Neuron (in vitro differentiated cells): ENCODE measurements around the gene INTS11.

Experiments
- H2AFZ ChIP-seq: one replicate; pipeline ENCODE4 v1.6.1; 2013; ENCODE audit warnings: low read depth, mild to moderate bottlenecking, inconsistent platforms, low read length, moderate library complexity
- H3K27me3 ChIP-seq: one replicate; pipeline ENCODE4 v1.6.1; 2013; ENCODE audit warnings: low read length; ENCODE audit not compliant: insufficient read depth
- H3K36me3 ChIP-seq: one replicate; pipeline ENCODE4 v1.6.1; 2013; ENCODE audit warnings: low read length; ENCODE audit not compliant: insufficient read depth
- H3K4me1 ChIP-seq: one replicate; pipeline ENCODE4 v1.6.1; 2013; ENCODE audit warnings: low read length; ENCODE audit not compliant: insufficient read depth
- H3K4me3 ChIP-seq: 2 replicates; pipeline ENCODE4 v1.5.1; 2013; ENCODE audit warnings: mild to moderate bottlenecking, low read length, moderate library complexity
- H3K9me3 ChIP-seq: one replicate; pipeline ENCODE4 v1.6.1; 2013; ENCODE audit warnings: low read length

The INTS11 gene

DNA sequence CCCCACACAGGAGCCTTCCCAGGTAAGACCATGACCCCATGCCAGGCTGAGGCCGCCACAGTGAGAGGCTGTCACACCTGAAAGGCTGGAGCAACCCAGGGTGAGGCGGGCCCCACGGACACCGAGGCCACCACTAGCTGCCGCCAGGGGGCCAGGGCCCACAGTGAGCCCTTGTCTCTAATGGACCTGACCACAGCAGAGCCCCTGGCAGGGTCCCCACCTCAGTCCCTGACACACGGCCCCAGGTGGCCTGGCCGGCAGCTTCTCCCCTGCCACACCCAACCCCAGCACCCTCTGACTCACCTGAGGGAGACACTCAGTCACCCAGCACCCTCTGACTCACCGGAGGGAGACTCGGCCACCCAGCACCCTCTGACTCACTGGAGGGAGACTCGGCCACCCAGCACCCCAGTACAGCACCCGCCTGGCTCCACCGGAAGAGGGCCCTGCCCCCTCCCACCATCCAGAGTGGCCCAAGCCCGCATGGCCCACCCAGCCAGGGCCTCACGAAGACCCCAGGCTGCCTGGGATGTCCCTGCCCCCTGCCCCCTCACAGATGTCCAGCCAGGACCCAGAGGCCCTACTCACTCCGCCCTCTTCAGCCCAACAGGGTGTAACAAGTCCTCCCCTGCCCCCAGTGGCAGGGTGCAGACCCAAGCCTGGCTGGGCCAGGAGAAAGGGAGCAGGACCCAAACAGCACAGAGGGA is 20.3 kb upstream of the INTS11 start:
- Histone ChIP-seq H3K9me3 (no peaks in the 10 kb centered on the region), H3K4me1 (peaks cover 13% of the 10 kb centered on the region), H3K36me3 (peaks cover 14% of the 10 kb centered on the region), H2AFZ (no peak overlapping the region), H3K27me3 (no peaks in the 10 kb centered on the region), H3K4me3 (no peak overlapping the region)

GRCh38 chr1:1343811-1344421 is 19.5 kb upstream of the INTS11 start:
- Histone ChIP-seq H3K27me3 (no peaks in the 10 kb centered on the region), H2AFZ (no peak overlapping the region), H3K4me3 (no peak overlapping the region), H3K36me3 (peaks cover 18% of the 10 kb centered on the region), H3K9me3 (no peaks in the 10 kb centered on the region), H3K4me1 (peaks cover 13% of the 10 kb centered on the region)

GRCh38 chr1:1342584-1343115 is 18.2 kb upstream of the INTS11 start:
- H3K4me3 ChIP-seq, result no peak overlapping the region

GRCh38 chr1:1342061-1342562 is 17.7 kb upstream of the INTS11 start:
- no peaks in the 10 kb centered on the region for H3K27me3 ChIP-seq
- no peak overlapping the region for H3K4me3 ChIP-seq
- peaks cover 2% of the 10 kb centered on the region for H3K4me1 ChIP-seq
- H3K9me3 ChIP-seq, result no peaks in the 10 kb centered on the region
- peaks cover 30% of the 10 kb centered on the region for H3K36me3 ChIP-seq
- no peak overlapping the region for H2AFZ ChIP-seq

More at GRCh38 chr1:1342584-1343115, 18.2 kb upstream of the INTS11 start:
- H3K27me3 ChIP-seq, result no peaks in the 10 kb centered on the region
- peaks cover 26% of the 10 kb centered on the region for H3K36me3 ChIP-seq
- peaks cover 6% of the 10 kb centered on the region for H3K4me1 ChIP-seq
- no peak overlapping the region for H2AFZ ChIP-seq
- H3K9me3 ChIP-seq, result no peaks in the 10 kb centered on the region

DNA sequence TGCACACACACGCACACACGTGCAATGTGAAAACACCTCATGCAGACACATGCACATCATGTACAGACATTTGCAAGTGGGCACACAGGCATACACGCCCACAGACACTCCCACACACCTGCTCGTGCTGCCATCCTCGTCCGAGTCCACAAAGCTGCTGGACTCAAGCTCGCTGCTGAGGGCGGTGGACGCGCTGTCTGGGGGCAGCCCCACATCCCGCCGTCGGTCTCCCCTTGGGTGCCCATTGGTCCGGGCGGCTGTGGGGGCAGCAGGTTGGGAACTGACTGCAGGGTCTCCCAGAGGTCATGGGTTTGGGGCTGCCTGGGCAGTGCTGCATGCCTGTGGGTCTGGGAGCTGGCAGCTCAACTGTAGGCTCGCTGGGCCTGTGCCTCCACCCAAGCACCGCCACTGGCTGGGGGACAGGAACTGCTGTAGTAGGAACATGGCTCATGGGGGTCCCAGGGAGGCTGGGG is 17.1 kb upstream of the INTS11 start:
- Histone ChIP-seq H3K4me1 (peaks cover 2% of the 10 kb centered on the region), H2AFZ (no peak overlapping the region)

GRCh38 chr1:1340791-1341548 is 16.5 kb upstream of the INTS11 start:
- H3K4me3 ChIP-seq, result no peak overlapping the region
- no peak overlapping the region for H2AFZ ChIP-seq

More for the DNA sequence above, 17.1 kb upstream of the INTS11 start:
- H3K4me3 ChIP-seq, result no peak overlapping the region
- peaks cover 31% of the 10 kb centered on the region for H3K36me3 ChIP-seq
- H3K27me3 ChIP-seq, result no peaks in the 10 kb centered on the region
- no peaks in the 10 kb centered on the region for H3K9me3 ChIP-seq

GRCh38 chr1:1340185-1340584 is 15.7 kb upstream of the INTS11 start:
- no peaks in the 10 kb centered on the region for H3K27me3 ChIP-seq
- no peaks in the 10 kb centered on the region for H3K9me3 ChIP-seq
- peaks cover 1% of the 10 kb centered on the region for H3K4me1 ChIP-seq
- no peak overlapping the region for H2AFZ ChIP-seq
- peaks cover 31% of the 10 kb centered on the region for H3K36me3 ChIP-seq
- no peak overlapping the region for H3K4me3 ChIP-seq

More at GRCh38 chr1:1340791-1341548, 16.5 kb upstream of the INTS11 start:
- Histone ChIP-seq H3K27me3 (no peaks in the 10 kb centered on the region), H3K4me1 (peaks cover 2% of the 10 kb centered on the region), H3K9me3 (no peaks in the 10 kb centered on the region), H3K36me3 (peaks cover 31% of the 10 kb centered on the region)

- H3K4me1 ChIP-seq, result no peaks in the 10 kb centered on the region
- H3K27me3 ChIP-seq, result no peaks in the 10 kb centered on the region
- H3K4me3 ChIP-seq, result no peak overlapping the region
- peaks cover 31% of the 10 kb centered on the region for H3K36me3 ChIP-seq
- no peak overlapping the region for H2AFZ ChIP-seq
- no peaks in the 10 kb centered on the region for H3K9me3 ChIP-seq
Measured at GRCh38 chr1:1338278-1338677, 13.8 kb upstream of the INTS11 start.

DNA sequence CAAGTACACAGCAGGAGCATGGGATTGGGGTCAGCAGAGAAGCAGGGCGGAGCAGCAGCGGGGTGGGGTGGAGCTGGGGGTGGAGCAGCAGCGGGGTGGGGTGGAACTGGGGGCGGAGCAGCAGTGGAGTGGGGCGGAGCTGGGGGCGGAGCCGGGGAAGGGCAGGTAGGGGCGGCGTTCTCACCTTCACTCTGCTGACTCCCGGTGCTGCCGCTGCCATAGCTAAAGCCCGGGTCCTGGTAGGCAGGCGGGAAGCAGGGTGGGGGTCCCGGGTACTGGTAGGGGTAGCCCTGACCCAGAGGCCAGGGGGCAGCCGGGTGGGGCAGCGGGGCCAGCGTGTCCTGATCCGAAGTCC is 13.3 kb upstream of the INTS11 start:
- H3K27me3 ChIP-seq, result no peaks in the 10 kb centered on the region
- no peak overlapping the region for H3K4me3 ChIP-seq
- H3K9me3 ChIP-seq, result no peaks in the 10 kb centered on the region
- H3K4me1 ChIP-seq, result no peaks in the 10 kb centered on the region
- H2AFZ ChIP-seq, result no peak overlapping the region
- peaks cover 31% of the 10 kb centered on the region for H3K36me3 ChIP-seq

- Histone ChIP-seq H3K9me3 (no peaks in the 10 kb centered on the region), H3K4me3 (no peak overlapping the region), H3K4me1 (no peaks in the 10 kb centered on the region), H3K27me3 (no peaks in the 10 kb centered on the region), H3K36me3 (peaks cover 31% of the 10 kb centered on the region), H2AFZ (no peak overlapping the region)
Measured at GRCh38 chr1:1336931-1337792, 12.7 kb upstream of the INTS11 start.

GRCh38 chr1:1336446-1336845 is 12.0 kb upstream of the INTS11 start:
- Histone ChIP-seq H3K4me1 (peaks cover under 1% of the 10 kb centered on the region), H2AFZ (no peak overlapping the region), H3K27me3 (no peaks in the 10 kb centered on the region), H3K9me3 (no peaks in the 10 kb centered on the region), H3K36me3 (peaks cover 29% of the 10 kb centered on the region), H3K4me3 (no peak overlapping the region)

DNA sequence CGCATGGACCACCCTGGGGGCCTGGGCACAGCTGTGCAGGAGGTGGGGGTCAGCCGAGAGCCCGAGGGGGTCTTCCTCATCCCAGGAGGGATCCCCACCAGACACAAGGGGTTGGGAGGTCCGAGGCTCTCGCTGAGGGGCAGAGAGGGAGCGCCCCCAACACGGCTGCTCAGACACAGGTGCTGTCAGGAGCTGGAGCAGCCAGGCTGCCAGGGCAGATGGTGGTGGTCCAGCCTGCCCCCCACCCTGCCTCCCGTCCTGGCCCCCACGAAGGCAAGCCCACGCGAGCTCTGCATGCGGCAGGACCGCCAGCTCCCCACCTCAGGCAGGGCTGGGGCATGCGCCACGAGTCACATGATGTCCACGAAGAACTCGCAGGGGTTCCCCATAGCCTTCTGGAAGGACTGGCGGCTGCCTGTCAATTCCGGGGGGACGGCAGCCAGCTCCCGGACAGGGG is 11.4 kb upstream of the INTS11 start:
- H3K9me3 ChIP-seq, result no peaks in the 10 kb centered on the region
- H3K4me3 ChIP-seq, result no peak overlapping the region
- peaks cover 23% of the 10 kb centered on the region for H3K36me3 ChIP-seq
- H3K4me1 ChIP-seq, result peaks cover 7% of the 10 kb centered on the region
- H2AFZ ChIP-seq, result no peak overlapping the region
- H3K27me3 ChIP-seq, result no peaks in the 10 kb centered on the region
